SKM-1 treated with dmso at 0.1 percent for 144 hours (cell line): ENCODE results near the gene WFIKKN1.

Experiments
- DNase-seq: peaks from one replicate; lab custom pipeline; 2025; ENCODE audit not compliant: unreplicated experiment; lab: John Stamatoyannopoulos, UW

Gene WFIKKN1

DNA sequence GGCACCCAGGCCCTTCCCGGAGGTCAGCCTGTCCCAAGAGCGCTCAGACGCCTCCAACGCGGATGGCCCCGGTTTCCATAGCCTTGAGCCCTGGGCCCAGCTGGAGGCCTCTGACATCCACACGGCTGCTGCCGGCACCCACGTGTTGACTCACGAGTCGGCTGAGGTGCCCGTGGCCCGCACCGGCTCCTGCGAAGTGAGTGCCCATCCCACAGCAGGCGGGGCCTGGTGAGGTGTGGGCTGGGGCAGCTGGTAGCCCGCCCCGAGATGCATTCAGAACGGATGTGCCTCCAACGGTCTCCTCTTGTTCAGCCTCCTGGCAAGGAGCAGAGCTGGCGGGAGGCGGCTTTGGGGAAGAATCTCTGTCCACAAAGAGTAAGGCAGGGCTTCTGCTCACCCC lies 21.1 kb downstream of the WFIKKN1 start:
- no peak for DNase-seq

DNA sequence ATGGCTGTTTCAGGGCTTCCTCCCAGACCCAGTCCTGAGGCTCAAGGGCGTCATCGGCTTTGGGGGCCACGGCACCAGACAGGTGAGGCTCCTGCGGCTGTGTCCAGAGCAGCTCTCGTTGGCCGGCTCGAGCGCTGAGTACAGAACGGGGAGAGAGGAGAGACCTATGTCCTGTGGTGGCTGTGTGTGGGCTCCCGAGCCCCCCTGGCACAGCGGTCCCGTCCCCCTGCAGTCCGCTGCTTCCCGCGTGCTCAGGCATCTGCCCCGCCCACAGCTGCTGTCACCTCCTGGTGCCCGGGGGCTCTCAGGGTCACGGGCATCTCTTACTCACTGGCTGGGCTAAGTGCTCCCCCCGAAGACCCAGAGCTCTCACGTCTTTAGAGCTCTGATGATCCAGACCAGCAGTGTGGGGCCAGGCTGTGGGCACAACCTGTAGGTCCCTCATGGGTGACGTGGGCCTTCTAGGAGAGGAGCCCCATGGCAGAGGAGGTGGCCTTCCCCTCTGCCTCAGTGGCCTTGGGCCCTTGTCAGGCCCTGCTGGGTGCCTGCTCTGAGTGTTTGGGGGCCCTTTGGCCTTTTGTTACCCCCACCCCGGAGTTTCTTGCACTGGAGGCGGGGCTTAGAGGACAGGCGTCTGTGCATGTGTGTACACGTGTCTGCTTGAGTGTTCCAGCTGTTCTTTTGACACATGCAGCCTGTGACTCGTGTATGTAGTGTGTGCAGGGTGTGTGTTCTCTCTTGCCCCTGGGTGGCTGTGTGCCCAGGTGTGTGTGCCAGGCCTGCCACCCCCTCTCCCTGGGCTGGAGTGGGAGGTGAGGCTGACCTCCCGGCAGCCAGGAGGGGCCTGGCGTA lies 21.9 kb downstream of the WFIKKN1 start:
- DNase-seq, result no peak

GRCh38 chr16:654034-654433 lies 23.2 kb downstream of the WFIKKN1 start:
- DNase-seq, result no peak

DNA sequence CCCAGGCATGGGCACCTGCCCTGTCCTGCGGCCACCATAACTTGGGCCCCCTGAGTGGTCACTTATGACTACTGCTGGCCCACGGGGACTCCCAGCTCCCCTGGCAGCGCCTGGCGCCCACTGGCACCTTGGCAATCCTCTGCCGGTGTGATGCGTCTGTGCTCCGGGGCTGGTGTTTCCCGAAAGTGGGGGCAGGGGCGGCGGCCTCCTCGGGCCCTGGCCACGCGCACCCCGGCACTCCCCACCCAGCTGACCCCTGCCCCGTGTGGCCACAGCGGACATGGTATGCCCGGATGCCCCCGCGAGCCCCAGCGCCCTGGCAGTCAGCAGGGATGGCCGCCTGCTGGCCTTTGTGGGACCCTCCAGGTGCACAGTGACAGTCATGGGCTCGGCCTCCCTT lies 26.7 kb downstream of the WFIKKN1 start:
- DNase-seq, result no peak

DNA sequence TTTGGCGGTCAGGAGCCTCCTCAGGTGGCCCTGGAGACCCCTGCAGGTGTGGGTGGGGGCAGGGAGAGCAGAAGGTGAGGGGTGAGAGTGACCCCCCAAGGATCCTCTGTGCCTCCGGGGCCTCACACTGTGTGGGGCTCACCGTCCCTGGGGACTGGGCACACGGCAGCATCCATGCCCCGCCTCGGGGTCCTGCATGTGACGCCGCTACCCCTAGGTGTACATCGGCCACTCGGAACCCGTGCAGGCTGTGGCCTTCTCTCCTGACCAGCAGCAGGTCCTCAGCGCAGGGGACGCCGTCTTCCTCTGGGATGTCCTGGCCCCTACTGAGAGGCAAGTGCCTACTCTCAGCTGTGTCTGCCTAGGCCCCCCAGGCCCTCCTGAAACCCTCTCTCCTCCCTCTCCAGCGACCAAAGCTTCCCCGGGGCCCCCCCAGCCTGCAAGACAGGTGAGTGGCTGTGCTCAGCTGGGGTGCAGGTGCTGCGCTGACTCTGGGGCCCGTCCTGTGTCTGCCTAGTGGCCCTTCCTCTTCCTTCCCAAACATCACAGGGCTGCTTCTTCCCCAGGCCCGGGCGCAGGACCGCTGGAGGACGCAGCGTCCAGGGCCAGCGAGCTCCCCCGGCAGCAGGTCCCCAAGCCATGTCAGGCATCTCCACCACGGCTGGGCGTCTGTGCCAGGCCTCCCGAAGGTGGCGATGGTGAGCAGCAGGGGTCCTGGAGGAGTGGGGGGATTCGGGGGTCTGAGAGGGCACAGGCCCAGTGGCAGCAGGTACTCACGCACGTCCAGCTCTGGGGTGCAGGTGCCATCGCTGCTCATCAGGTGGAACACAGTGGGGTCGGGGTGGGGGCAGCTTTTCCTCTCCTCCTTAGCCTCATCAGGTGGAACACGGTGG lies 28.1 kb downstream of the WFIKKN1 start:
- DNase-seq, result no peak

GRCh38 chr16:659618-660017 lies 28.8 kb downstream of the WFIKKN1 start:
- no peak for DNase-seq

- no peak for DNase-seq
Observed at GRCh38 chr16:660132-660458, 29.3 kb downstream of the WFIKKN1 start.

GRCh38 chr16:660459-661183 lies 29.8 kb downstream of the WFIKKN1 start:
- peak; percentile 95 for DNase-seq

GRCh38 chr16:661184-661821 lies 30.5 kb downstream of the WFIKKN1 start:
- DNase-seq, result no peak

DNA sequence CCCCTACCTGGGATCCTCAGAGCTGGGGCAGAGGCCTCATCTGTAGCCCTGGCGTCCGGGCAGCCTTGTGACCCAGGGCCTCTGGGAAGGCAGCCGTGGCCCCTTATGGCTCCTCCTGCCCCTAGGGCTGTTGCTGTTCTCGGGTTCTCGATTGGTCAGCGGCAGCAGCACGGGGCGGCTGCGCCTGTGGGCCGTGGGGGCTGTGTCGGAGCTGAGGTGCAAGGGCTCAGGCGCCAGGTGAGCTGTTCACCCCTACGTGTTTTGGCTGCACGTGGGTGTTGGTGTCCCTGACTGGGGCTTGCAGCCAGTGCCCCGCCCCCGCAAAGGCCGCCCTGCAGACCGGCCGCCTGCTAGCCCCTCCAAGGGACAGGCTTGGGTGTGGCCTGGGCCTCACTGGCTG lies 31.3 kb downstream of the WFIKKN1 start:
- DNase-seq, result no peak

DNA sequence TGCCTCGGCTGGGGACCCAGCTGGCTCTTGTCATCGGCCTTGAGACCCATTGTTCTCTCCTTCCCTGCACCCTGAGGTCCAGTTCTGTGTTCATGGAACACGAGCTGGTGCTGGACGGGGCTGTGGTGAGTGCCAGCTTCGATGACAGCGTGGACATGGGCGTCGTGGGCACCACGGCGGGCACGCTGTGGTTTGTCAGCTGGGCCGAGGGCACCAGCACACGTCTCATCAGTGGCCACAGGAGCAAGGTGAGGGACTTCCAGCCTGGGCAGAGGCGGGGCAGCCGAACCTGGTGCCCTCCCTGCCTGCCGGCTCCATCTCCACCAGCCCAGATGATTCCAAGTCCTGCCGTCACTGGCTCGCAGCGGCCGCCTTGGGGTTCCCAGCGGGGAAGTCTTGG lies 31.8 kb downstream of the WFIKKN1 start:
- no peak for DNase-seq

DNA sequence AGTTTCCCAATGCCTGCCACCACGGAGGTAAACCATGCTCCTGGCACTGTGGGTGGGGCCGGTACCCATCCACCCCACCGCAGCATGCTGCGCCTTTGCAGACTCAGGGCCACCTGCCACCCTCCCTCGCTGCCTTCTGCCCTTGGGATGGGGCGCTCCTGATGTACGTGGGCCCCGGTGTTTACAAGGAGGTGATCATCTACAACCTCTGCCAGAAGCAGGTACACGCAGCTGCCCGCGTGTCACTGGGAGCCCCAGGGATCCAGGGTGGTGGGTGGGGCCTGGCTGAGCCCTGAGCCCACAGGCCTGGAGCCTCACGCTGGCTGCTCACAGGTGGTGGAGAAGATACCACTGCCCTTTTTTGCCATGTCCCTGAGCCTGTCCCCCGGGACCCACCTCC lies 35.8 kb downstream of the WFIKKN1 start:
- no peak for DNase-seq

- no peak for DNase-seq
Observed at GRCh38 chr16:667113-667779, 36.5 kb downstream of the WFIKKN1 start.

- peak; percentile 92 for DNase-seq
Observed at GRCh38 chr16:667780-668518, 37.2 kb downstream of the WFIKKN1 start, which contains the start of gene RHOT2. TSS of gene RHOT2 (plus strand) at chr16:668132. CDS start at chr16:668200, 68 bp downstream.

GRCh38 chr16:668519-669171 lies 37.9 kb downstream of the WFIKKN1 start:
- no peak for DNase-seq

- DNase-seq, result no peak
Observed at GRCh38 chr16:669666-670065, 38.9 kb downstream of the WFIKKN1 start.

GRCh38 chr16:670485-671352 lies 39.9 kb downstream of the WFIKKN1 start:
- no peak for DNase-seq
